ENCODE results near the gene PAFAH1B2.
"Not testable (repeated sequence)": the region's sequence is repeated elsewhere in the genome, so short reads cannot be mapped to it uniquely, and the experiment has no call there.

The PAFAH1B2 gene

GRCh38 chr11:117176186-117176585 is 32.1 kb downstream of the PAFAH1B2 start:
- DNase-seq = no peak

- no peak for DNase-seq
Measured at GRCh38 chr11:117177534-117178209, 33.6 kb downstream of the PAFAH1B2 start.

GRCh38 chr11:117178210-117179034 is 34.3 kb downstream of the PAFAH1B2 start, which contains the start of gene SIDT2:
TSS of gene SIDT2 (plus strand) at chr11:117178743. CDS start at chr11:117179264, 521 bp downstream.
- no peak for DNase-seq

GRCh38 chr11:117179048-117179999 is 35.2 kb downstream of the PAFAH1B2 start:
- DNase-seq = no peak

- no peak for DNase-seq
Measured at GRCh38 chr11:117180020-117180419, 35.9 kb downstream of the PAFAH1B2 start.

GRCh38 chr11:117180661-117181585 is 36.8 kb downstream of the PAFAH1B2 start:
- no peak for DNase-seq

- no peak for DNase-seq
Measured at GRCh38 chr11:117181586-117182550, 37.8 kb downstream of the PAFAH1B2 start.

- DNase-seq = no peak
Measured at GRCh38 chr11:117182551-117182935, 38.5 kb downstream of the PAFAH1B2 start.

GRCh38 chr11:117183178-117183577 is 39.1 kb downstream of the PAFAH1B2 start:
- DNase-seq = not testable (repeated sequence)

GRCh38 chr11:117183724-117184349 is 39.8 kb downstream of the PAFAH1B2 start:
- no peak for DNase-seq

- DNase-seq = no peak
Measured at GRCh38 chr11:117185736-117186430, 41.8 kb downstream of the PAFAH1B2 start.

GRCh38 chr11:117186431-117186761 is 42.3 kb downstream of the PAFAH1B2 start:
- DNase-seq = no peak

- no peak for DNase-seq
Measured at GRCh38 chr11:117187007-117187406, 42.9 kb downstream of the PAFAH1B2 start.

GRCh38 chr11:117187428-117187798 is 43.3 kb downstream of the PAFAH1B2 start:
- DNase-seq = no peak

- no peak for DNase-seq
Measured at GRCh38 chr11:117187799-117188481, 43.9 kb downstream of the PAFAH1B2 start.

GRCh38 chr11:117188620-117189081 is 44.6 kb downstream of the PAFAH1B2 start:
- no peak for DNase-seq

- no peak for DNase-seq
Measured at GRCh38 chr11:117189191-117189940, 45.3 kb downstream of the PAFAH1B2 start.

- no peak for DNase-seq
Measured at GRCh38 chr11:117189941-117190544, 46.0 kb downstream of the PAFAH1B2 start.
